Breast epithelium (tissue), 3 donors: ENCODE results near the gene PALM2AKAP2.

Experiments
- POLR2AphosphoS5 ChIP-seq, 3 donors: sonication (generic); formaldehyde crosslinking; IDR thresholded peaks; one replicate each; pipeline ENCODE4 v1.6.1; 2017; ENCODE audit warnings: antibody characterized with exemption in 3 of 3
- TF ChIP-seq, protein P1 (sequence below), 3 donors: fragments of 450-650 bp; IDR thresholded peaks; one replicate each; pipeline ENCODE4 v1.5.1; 2016 to 2017; ENCODE audit warnings: antibody characterized with exemption in 3 of 3, mild to moderate bottlenecking in 3 of 3, moderate library complexity in 3 of 3

DNA sequence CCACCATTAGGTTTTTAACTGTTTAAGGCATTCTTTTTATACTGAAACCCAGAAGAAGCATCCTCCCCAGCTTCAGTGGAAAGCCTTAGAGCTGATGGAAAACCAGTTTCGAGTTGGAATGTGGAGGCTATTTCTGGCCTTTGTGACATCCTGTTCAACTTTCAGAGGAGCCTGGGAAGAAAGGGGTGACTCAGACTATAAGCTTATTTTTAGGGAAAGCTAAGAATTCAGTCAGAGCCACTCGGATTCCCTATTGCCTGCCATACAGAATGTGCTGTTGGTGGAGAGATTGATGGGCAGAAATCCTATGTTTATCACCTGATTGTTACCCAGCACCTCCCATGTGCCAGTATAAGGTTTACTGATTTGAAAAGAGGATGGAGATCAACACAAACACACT lies 19.8 kb downstream of the PALM2AKAP2 start:
- TF ChIP-seq, protein P1, sequence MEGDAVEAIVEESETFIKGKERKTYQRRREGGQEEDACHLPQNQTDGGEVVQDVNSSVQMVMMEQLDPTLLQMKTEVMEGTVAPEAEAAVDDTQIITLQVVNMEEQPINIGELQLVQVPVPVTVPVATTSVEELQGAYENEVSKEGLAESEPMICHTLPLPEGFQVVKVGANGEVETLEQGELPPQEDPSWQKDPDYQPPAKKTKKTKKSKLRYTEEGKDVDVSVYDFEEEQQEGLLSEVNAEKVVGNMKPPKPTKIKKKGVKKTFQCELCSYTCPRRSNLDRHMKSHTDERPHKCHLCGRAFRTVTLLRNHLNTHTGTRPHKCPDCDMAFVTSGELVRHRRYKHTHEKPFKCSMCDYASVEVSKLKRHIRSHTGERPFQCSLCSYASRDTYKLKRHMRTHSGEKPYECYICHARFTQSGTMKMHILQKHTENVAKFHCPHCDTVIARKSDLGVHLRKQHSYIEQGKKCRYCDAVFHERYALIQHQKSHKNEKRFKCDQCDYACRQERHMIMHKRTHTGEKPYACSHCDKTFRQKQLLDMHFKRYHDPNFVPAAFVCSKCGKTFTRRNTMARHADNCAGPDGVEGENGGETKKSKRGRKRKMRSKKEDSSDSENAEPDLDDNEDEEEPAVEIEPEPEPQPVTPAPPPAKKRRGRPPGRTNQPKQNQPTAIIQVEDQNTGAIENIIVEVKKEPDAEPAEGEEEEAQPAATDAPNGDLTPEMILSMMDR (IDR thresholded peaks at IDR 0.05) = no peak
- no peak for TF ChIP-seq POLR2AphosphoS5 (IDR thresholded peaks at IDR 0.05)
